OCI-LY7 (cell line): ENCODE results near the gene TTC33. TPM values are rescaled to one million over a fixed set of nuclear protein-coding genes. Genes with fewer than 3 reads are reported as not detected.

Experiments
- BruUV-seq: library from RNA; stranded (reverse); fragments of 400-500 nt; replicated peaks from 2 replicates; lab custom pipeline; 2021; lab: Mats Ljungman, UMichigan
- CTCF ChIA-PET: fragments of 300-600 bp; sonication (Branson Sonifier 250); formaldehyde crosslinking; loops from one replicate; lab custom pipeline; 2022; ENCODE audit warnings: antibody characterized with exemption; ENCODE audit not compliant: unreplicated experiment; lab: Charles Lee
- POLR2A ChIA-PET: fragments of 300-600 bp; sonication (Branson Sonifier 250); formaldehyde crosslinking; loops from one replicate; lab custom pipeline; 2022; ENCODE audit warnings: antibody characterized with exemption; lab: Charles Lee
- DNase-seq: peaks from one replicate; pipeline ENCODE4 v3.0.0-alpha.2; 2015; ENCODE audit warnings: low spot score
- H2AFZ ChIP-seq: fragments of 200-600 bp; sonication (generic), shearing (Covaris generic); 2 replicates; pipeline ENCODE4 v1.6.1; 2014; ENCODE audit warnings: mild to moderate bottlenecking, antibody characterized with exemption, low read length, moderate library complexity
- H3K27ac ChIP-seq: fragments of 200-600 bp; sonication (generic); 2 replicates; pipeline ENCODE4 v1.5.1; 2014; ENCODE audit warnings: mixed run types, low read depth, mild to moderate bottlenecking, moderate library complexity, low read length, inconsistent platforms; ENCODE audit not compliant: poor library complexity, severe bottlenecking
- H3K36me3 ChIP-seq: fragments of 200-600 bp; sonication (generic); 2 replicates; pipeline ENCODE4 v1.6.1; 2014; ENCODE audit warnings: mild to moderate bottlenecking, antibody characterized with exemption, low read length, moderate library complexity, mixed read lengths; ENCODE audit not compliant: insufficient read depth
- H3K4me1 ChIP-seq: fragments of 200-600 bp; sonication (generic); 2 replicates; pipeline ENCODE4 v1.5.1; 2014; ENCODE audit warnings: mild to moderate bottlenecking, low read length; ENCODE audit not compliant: insufficient read depth, poor library complexity, severe bottlenecking
- H3K4me2 ChIP-seq: fragments of 200-600 bp; sonication (generic); 2 replicates; pipeline ENCODE4 v1.6.1; 2014; ENCODE audit warnings: mild to moderate bottlenecking, low read length
- H3K4me3 ChIP-seq: fragments of 200-600 bp; sonication (generic); 2 replicates; pipeline ENCODE4 v1.5.1; 2014; ENCODE audit warnings: mild to moderate bottlenecking, low read depth, low read length; ENCODE audit not compliant: poor library complexity, severe bottlenecking
- H3K79me2 ChIP-seq: fragments of 200-600 bp; sonication (generic); 2 replicates; pipeline ENCODE4 v1.6.1; 2016; ENCODE audit warnings: low read depth, mild to moderate bottlenecking, low read length, moderate library complexity, mixed read lengths; ENCODE audit not compliant: insufficient read depth
- H3K9me2 ChIP-seq: fragments of 200-600 bp; sonication (generic); 2 replicates; pipeline ENCODE4 v1.6.1; 2016; ENCODE audit warnings: mild to moderate bottlenecking, low read length, mixed read lengths; ENCODE audit not compliant: insufficient read depth
- H3K9me3 ChIP-seq: fragments of 200-600 bp; sonication (generic); 2 replicates; pipeline ENCODE4 v1.6.1; 2014; ENCODE audit warnings: mild to moderate bottlenecking, mixed run types, low read length, mixed read lengths
- H4K20me1 ChIP-seq: fragments of 200-600 bp; sonication (generic); 2 replicates; pipeline ENCODE4 v1.6.1; 2014; ENCODE audit warnings: mild to moderate bottlenecking, antibody characterized with exemption, low read length, moderate library complexity, mixed read lengths; ENCODE audit not compliant: insufficient read depth
- EZH2phosphoT487 ChIP-seq: fragments of 200-600 bp; sonication (generic); IDR thresholded peaks from 2 replicates; pipeline ENCODE4 v1.6.1; 2018; ENCODE audit warnings: low read depth, borderline replicate concordance, mild to moderate bottlenecking, mixed run types, antibody characterized with exemption, low read length, moderate library complexity, mixed read lengths
- intact Hi-C: fragments of 100-400 bp; cut with micrococcal nuclease; formaldehyde crosslinking; loops from one replicate; pipeline ENCODE4 v1.10.0; 2022; ENCODE audit not compliant: unreplicated experiment
- total RNA-seq, 2 experiments: library from RNA; depleted of rRNA in 1 of 2; stranded (reverse); fragments of >200 nt in 1 of 2; shearing (Covaris generic) in 1 of 2; gene quantifications; 2 replicates each; pipeline ENCODE4 v1.2.3, GENCODE V29; 2014 to 2022
- TF ChIP-seq, protein P1 (sequence below): fragments of 200-600 bp; sonication (generic); conservative IDR thresholded peaks from 2 replicates; pipeline ENCODE4 v1.5.1; 2014; ENCODE audit warnings: mild to moderate bottlenecking, antibody characterized with exemption, low read length, moderate library complexity, mixed read lengths

The TTC33 gene
- total RNA-seq, 2 experiments from 2014 or later: 15.9 to 20.5 TPM

DNA sequence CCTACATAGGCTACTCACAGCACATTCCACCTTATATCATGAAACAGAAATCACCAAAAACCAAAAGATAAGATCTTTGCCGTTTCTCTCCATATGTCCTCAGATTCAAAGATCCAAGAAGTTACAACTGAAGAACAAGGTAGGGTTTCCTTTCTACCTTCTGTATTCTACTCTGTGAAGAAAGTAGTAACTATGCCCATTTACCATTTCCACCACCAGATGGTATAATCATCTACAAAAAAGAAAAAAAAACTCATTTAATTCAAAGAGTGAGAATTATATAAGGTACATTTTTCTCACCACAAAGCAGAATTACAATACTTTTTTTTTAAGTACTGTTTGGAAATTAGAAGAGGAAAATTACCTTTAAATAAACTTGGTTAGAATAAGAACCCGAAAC is 248.7 kb downstream of the TTC33 start:
- no peaks in the 10 kb centered on the region for H3K9me3 ChIP-seq
- CTCF ChIA-PET: no interaction called here
- no peak overlapping the region for H3K4me3 ChIP-seq
- no peak overlapping the region for H3K27ac ChIP-seq
- POLR2A ChIA-PET: interaction anchor here (0.7 to 1.4 kb wide), 2 partner anchors 28 to 36 kb away, joined by 3 to 4 read pairs; no protein-coding TSS in a partner anchor
- H3K36me3 ChIP-seq: no peaks in the 10 kb centered on the region
- H3K9me2 ChIP-seq: no peaks in the 10 kb centered on the region
- BruUV-seq: no TSS peak
- H2AFZ ChIP-seq: no peak overlapping the region
- TF ChIP-seq EZH2phosphoT487: no peak
- TF ChIP-seq, protein P1, sequence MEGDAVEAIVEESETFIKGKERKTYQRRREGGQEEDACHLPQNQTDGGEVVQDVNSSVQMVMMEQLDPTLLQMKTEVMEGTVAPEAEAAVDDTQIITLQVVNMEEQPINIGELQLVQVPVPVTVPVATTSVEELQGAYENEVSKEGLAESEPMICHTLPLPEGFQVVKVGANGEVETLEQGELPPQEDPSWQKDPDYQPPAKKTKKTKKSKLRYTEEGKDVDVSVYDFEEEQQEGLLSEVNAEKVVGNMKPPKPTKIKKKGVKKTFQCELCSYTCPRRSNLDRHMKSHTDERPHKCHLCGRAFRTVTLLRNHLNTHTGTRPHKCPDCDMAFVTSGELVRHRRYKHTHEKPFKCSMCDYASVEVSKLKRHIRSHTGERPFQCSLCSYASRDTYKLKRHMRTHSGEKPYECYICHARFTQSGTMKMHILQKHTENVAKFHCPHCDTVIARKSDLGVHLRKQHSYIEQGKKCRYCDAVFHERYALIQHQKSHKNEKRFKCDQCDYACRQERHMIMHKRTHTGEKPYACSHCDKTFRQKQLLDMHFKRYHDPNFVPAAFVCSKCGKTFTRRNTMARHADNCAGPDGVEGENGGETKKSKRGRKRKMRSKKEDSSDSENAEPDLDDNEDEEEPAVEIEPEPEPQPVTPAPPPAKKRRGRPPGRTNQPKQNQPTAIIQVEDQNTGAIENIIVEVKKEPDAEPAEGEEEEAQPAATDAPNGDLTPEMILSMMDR: peak; percentile 34
- H3K4me1 ChIP-seq: no peaks in the 10 kb centered on the region
- no peaks in the 10 kb centered on the region for H4K20me1 ChIP-seq
- no peaks in the 10 kb centered on the region for H3K79me2 ChIP-seq
- H3K4me2 ChIP-seq: no peak overlapping the region
- intact Hi-C loops: no loop called here
- DNase-seq: no peak

DNA sequence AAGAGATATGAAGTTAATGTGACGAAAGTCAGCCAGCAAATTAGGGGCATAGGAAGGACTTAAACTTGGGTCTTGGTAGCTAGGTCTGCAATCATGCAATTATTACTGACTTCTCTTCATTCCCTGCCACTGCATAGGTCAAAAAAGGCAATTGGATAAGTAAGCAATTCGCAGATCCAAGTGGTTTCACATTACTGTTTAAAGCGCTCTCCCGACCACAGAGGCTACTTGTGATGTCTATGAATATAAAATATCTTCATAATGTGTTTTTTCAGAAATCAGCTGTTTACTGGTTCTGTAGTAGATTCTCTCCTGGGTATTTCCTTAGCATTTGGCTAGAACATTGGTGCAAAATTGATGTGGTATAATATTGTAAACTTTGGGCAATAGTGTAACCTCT is 250.7 kb downstream of the TTC33 start:
- no peak overlapping the region for H2AFZ ChIP-seq
- H3K9me3 ChIP-seq: no peaks in the 10 kb centered on the region
- intact Hi-C loops: no loop called here
- no peaks in the 10 kb centered on the region for H3K79me2 ChIP-seq
- H3K9me2 ChIP-seq: no peaks in the 10 kb centered on the region
- H3K4me1 ChIP-seq: no peaks in the 10 kb centered on the region
- no peak overlapping the region for H3K27ac ChIP-seq
- no peak for DNase-seq
- H3K36me3 ChIP-seq: no peaks in the 10 kb centered on the region
- ChIA-PET CTCF (no interaction called here), POLR2A (no interaction called here)
- no peak overlapping the region for H3K4me3 ChIP-seq
- no TSS peak for BruUV-seq
- H3K4me2 ChIP-seq: no peak overlapping the region
- no peaks in the 10 kb centered on the region for H4K20me1 ChIP-seq
- TF ChIP-seq, protein P1: no peak
- TF ChIP-seq EZH2phosphoT487: no peak

DNA sequence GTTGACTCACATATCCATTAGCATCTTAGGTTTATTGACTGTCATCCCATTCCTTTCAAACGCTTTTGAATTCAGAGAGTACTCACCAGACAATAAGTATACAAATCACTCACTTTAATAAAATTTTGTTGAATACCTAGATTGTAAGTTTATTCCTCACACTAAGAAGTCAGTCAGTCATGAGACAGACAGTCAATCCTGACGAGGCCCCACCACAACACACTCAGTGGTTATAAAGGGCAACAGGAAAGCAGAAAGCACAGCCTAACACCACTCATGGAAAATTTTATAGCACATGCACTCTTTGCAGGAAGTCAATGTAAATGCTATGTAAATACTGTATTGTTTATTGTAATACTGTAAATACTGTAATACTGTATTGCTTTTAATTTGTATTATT is 252.3 kb downstream of the TTC33 start:
- no peak overlapping the region for H3K27ac ChIP-seq
- H3K9me3 ChIP-seq: no peaks in the 10 kb centered on the region
- ChIA-PET CTCF (no interaction called here), POLR2A (no interaction called here)
- no peaks in the 10 kb centered on the region for H4K20me1 ChIP-seq
- no peak overlapping the region for H3K4me3 ChIP-seq
- TF ChIP-seq, protein P1: no peak
- TF ChIP-seq EZH2phosphoT487: no peak
- no peaks in the 10 kb centered on the region for H3K36me3 ChIP-seq
- H3K79me2 ChIP-seq: no peaks in the 10 kb centered on the region
- no peak overlapping the region for H2AFZ ChIP-seq
- no peak for DNase-seq
- H3K4me2 ChIP-seq: no peak overlapping the region
- no peaks in the 10 kb centered on the region for H3K9me2 ChIP-seq
- BruUV-seq: no TSS peak
- H3K4me1 ChIP-seq: no peaks in the 10 kb centered on the region
- intact Hi-C loops: no loop called here
